Kidney epithelial cell (primary cell): ENCODE measurements around the gene SIPA1L3. TPM values are rescaled to one million over a fixed set of nuclear protein-coding genes. Genes with fewer than 3 reads are reported as not detected.
A peak's percentile ranks its signal among the peaks of the same experiment; 100 is the strongest.

ENCODE experiments used
- DNase-seq: peaks from one replicate; pipeline ENCODE4 v3.0.0-alpha.2; 2010; ENCODE audit warnings: low read depth
- H3K27me3 ChIP-seq: 2 replicates; pipeline ENCODE4 v1.6.0; 2011; ENCODE audit warnings: low read length; ENCODE audit not compliant: control insufficient read depth, insufficient read depth
- H3K36me3 ChIP-seq: 2 replicates; pipeline ENCODE4 v1.5.1; 2011; ENCODE audit warnings: low read length; ENCODE audit not compliant: control insufficient read depth, insufficient read depth
- H3K4me3 ChIP-seq: 2 replicates; pipeline ENCODE4 v1.5.1; 2011; ENCODE audit warnings: low read depth, mild to moderate bottlenecking, control low read depth, low read length
- CTCF ChIP-seq: IDR thresholded peaks from 2 replicates; pipeline ENCODE4 v1.5.1; 2011; ENCODE audit warnings: mild to moderate bottlenecking, moderate library complexity, low read length, control low read depth, inconsistent platforms; ENCODE audit not compliant: insufficient read depth, poor library complexity, severe bottlenecking
- total RNA-seq: library from RNA; depleted of rRNA; stranded (reverse); fragments of >200 nt; gene quantifications from 2 replicates; pipeline ENCODE4 v1.2.3, GENCODE V29; 2015

Gene SIPA1L3
- total RNA-seq, 1 donor from 2014 or later, result 40.4 TPM

DNA sequence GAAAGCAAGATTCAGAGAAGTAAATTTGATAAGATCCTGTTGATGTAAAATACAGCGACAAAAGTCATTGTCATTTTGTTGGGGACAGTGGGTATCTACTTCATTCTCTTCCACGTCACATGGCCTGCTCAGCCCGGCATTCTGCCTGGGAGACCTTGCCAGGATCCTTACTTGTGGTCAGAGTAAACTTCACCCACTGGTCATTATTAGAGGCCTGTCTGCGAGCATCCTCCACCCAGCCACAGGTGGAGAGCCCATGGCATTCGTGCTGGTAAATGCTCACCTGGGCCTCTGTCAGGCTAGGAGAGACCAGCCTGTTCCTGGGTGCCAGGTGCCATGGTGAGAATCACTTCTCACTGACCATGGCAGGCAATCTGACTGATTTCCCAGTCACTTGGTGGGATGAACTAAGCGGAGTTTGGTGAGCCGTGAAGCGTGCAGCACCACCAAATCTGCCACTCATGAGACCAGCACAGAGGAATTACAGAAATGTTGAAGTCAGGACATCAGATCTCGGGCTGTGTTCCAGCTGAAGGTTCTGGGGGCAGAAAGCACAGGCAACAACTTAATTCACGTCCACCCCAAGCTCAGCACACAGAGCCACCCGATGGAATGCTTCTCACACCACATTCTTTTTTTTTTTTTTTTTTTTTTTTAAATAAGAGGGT lies 107.0 kb downstream of the SIPA1L3 start:
- no peak for TF ChIP-seq CTCF
- Histone ChIP-seq H3K4me3 (no peak overlapping the region), H3K36me3 (no peaks in the 10 kb centered on the region), H3K27me3 (no peaks in the 10 kb centered on the region)
- DNase-seq, result peak; percentile 76

GRCh38 chr19:38015216-38015615 lies 108.2 kb downstream of the SIPA1L3 start:
- no peak for TF ChIP-seq CTCF
- no peak for DNase-seq
- H3K27me3 ChIP-seq, result no peaks in the 10 kb centered on the region
- H3K4me3 ChIP-seq, result no peak overlapping the region
- H3K36me3 ChIP-seq, result no peaks in the 10 kb centered on the region

GRCh38 chr19:38015761-38016160 lies 108.8 kb downstream of the SIPA1L3 start:
- Histone ChIP-seq H3K4me3 (no peak overlapping the region), H3K36me3 (no peaks in the 10 kb centered on the region), H3K27me3 (no peaks in the 10 kb centered on the region)
- TF ChIP-seq CTCF, result no peak
- no peak for DNase-seq

DNA sequence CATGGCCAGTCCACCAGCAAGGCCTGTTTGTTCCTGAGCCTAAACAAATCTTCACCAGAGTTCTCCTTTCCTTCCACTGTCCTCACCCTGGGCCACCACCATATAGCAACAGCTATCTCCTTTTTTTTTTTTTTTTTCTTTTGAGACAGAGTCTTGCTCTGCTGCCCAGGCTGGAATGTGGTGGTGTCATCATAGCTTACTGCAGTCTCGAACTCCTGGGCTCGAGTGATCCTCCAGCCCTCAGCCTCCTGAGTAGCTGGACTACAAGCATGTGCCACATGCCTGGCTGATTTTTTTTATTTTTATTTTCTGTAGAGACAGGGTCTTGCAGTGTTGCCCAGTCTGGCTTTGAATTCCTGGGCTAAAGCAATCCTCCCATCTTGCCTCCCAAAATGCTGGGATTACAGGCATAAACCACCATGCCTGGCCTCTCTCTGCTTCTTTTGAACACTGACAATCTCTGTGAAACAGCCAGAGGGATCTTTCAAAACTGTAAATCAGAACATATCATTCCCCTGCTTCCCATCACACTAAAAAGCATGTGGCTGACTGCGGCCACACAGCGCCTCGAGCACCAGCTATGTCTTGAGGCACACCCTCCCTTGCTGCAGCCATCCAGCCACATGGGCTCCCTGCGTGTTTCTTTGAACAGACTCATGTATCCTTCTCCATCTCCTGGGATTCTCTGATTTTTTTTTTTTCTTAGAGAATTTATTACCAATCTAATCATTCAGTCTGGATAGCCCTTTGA lies 110.6 kb downstream of the SIPA1L3 start:
- Histone ChIP-seq H3K36me3 (no peaks in the 10 kb centered on the region), H3K27me3 (no peaks in the 10 kb centered on the region), H3K4me3 (no peak overlapping the region)
- TF ChIP-seq CTCF, result no peak
- DNase-seq, result no peak

- Histone ChIP-seq H3K27me3 (no peaks in the 10 kb centered on the region), H3K36me3 (no peaks in the 10 kb centered on the region), H3K4me3 (no peak overlapping the region)
- DNase-seq, result no peak
- no peak for TF ChIP-seq CTCF
These were observed 111.8 kb downstream of the SIPA1L3 start for GRCh38 chr19:38018694-38019395.
